ENCODE results near the gene RASD2.
"Not testable (repeated sequence)": the region's sequence is repeated elsewhere in the genome, so short reads cannot be mapped to it uniquely, and the experiment has no call there.

Gene RASD2, protein sequence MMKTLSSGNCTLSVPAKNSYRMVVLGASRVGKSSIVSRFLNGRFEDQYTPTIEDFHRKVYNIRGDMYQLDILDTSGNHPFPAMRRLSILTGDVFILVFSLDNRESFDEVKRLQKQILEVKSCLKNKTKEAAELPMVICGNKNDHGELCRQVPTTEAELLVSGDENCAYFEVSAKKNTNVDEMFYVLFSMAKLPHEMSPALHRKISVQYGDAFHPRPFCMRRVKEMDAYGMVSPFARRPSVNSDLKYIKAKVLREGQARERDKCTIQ

DNA sequence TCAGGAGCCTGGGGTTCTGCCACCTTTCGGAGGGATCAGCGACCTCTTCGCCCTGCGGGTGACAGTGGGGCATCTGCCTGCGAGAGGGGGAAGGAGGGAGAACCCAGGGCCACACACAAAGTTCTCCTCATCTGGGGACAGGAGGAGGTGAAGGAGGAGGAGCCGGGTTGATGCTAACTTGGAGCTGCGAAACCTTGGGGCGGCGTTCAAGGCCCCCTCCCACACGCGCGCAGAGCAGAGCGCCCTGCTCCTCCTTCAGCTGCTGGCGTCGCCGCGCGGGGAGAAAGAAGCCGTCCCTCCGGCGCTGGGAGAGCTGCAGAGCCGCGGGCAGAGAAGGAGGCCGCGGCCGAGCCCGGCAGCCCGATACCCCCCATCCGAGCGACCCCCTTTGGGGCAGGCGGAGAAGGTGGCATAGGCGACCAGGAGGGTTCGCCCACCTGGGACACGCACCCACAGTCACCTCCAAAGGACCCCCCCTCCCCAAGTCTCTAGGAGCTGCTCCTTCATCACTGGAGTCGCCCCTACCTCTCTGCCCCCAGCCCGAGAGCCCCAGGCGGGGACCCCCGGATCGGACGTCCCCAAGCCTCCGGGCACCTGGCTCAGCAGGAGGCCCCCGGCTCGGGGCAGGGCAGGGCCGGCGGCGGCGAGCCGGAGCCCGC, at the start of gene RASD2:
TSS of gene RASD2 (plus strand) at position 237 of the 659 bp plus-strand sequence. CDS start 5,979 bp downstream, outside the sequence.
- peak; percentile 63 for DNase-seq (ENCODE audit: low spot score)

DNA sequence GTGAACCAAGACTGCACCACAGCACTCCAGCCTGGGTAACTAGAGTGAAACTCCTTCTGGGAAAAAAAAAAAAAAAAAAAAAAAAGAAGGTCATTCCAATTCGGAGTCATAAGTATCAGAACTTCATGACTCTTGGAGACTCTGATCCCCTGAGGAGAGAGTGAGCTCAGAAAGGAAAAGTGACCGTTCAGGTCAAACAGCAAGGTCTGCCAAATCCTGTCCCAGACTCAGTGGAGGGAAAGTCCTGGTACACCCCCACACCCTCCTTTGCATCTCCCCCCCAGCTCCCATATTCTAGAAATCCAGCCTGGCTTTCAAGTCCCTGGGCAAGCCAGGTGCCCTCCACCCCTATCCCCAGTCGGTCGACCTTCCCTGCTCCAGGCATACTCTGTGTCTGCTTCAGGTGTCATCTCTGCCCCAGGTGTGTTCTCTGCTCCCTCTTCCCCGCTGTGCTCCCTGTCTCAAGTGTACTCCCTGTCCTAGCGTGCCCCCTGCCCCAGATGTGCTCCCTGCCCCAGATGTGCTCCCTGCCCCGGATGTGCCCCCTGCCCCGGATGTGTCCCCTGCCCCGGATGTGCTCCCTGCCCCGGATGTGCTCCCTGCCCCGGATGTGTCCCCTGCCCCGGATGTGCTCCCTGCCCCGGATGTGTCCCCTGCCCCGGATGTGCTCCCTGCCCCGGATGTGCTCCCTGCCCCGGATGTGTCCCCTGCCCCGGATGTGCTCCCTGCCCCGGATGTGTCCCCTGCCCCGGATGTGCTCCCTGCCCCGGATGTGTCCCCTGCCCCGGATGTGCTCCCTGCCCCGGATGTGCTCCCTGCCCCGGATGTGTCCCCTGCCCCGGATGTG, 49.3 kb upstream of the RASD2 start:
- DNase-seq (ENCODE audit: low spot score) = not testable (repeated sequence)

DNA sequence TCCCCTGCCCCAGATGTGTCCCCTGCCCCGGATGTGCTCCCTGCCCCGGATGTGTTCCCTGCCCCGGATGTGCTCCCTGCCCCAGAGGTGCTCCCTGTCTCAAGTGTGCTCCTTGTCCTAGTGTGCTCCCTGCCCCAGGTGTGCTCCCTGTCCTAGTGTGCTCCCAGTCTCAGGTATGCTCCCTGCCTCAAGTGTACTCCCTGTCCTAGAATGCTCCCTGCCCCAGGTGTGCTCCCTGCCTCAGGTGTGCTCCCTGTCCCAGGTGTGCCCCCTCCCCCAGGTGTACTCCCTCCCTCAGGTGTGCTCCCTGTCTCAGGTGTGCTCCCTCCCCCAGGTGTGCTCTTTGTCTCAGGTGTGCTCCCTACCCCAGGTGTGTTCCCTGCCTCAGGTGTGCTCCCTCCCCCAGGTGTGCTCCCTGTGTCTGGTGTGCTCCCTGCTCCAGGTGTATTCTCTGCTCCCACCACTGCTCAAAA, 48.7 kb upstream of the RASD2 start:
- no peak for DNase-seq (ENCODE audit: low spot score)

DNA sequence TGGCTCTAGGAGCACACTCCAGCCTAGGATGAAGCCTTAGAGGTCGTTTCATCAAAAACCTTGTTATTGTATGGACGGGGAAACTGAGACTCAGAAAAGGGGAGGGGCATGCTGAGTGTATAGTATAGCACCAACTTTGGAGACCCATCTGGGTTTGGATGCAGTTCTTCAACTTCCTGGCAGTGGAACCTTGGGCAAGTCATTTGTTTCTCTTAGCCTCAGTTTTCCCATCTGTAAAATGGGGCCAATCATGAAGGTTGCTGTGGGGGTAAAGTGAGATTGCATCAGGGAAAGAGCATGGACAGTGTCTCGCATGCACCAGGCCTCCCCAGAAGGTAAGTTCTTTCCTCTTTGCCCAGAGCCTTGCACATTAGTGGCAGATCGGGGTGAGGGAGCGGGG, 47.6 kb upstream of the RASD2 start:
- no peak for DNase-seq (ENCODE audit: low spot score)

DNA sequence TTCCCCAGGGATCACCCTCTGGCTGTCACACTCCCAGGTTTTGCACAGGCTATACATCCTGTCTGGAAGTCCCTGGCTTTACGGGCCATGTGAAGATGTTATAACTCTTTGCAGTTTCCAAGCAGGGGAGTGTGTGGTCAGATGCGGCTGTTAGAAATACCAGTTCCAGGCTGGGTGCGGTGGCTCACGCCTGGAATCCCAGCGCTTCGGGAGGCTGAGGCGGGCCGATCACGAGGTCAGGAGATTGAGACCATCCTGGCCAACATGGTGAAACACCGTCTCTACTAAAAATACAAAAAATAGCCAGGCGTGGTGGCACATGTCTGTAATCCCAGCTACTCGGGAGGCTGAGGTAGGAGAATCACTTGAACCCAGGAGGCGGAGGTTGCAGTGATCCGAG, 44.9 kb upstream of the RASD2 start:
- not testable (repeated sequence) for DNase-seq (ENCODE audit: low spot score)

DNA sequence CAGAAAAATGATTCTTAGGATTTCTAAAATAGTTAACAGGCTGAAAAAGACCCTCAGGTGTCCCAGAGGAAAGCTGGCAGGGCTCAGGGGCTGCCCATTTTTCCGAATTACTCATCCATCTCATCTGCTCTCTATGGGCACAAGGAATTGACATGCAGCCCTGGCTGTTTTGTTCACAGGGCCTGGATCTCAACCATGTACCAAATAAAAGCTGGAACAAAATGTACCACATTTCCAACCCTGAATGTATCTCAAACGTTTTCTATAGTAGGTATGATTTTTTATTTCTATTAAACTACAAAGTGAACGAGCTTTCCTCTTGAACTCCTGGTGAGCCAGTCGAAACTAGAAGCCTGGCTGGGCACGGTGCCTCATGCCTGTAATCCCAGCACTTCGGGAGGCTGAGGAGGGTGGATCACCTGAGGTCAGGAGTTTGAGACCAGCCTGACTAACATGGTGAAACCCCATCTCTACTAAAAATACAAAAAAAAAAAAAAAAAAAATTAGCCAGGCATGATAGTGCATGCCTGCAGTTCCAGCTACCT, 43.8 kb upstream of the RASD2 start:
- DNase-seq (ENCODE audit: low spot score) = no peak

DNA sequence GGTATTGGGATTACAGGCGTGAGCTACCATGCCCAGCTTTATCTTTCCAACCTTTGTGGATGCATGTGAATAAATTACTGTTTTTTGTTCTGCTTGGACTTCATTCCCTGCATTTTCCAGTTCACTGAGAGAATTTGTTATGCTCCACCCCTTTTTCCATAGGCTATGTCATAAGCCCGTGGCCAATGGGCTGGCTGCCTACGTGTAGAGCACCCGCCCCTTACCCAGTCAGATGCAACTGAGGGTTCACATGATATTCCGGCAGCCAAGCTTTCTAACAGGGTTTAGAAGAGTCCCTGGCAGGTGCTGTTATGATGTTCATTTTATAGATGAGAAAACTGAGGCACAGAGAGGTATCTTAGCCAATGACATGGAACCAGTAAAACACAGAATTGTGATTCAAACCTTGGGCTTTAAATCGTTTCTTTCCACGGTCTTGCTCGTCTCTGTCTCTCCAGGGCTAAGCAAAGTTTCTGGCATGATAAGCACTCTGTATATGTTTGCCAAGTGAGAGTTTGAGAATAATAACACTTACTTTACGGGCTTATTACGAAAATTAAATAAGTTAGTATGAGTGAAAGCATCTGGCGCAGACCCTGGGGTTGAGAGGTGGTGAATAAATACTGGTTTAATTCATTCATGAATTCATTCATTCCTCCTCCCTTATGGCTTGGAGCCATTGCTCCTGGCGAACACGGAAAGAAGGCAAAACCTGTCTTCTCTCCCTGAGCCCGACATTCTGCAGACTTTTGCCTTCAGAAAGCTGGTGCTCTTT, 42.4 kb upstream of the RASD2 start:
- DNase-seq (ENCODE audit: low spot score) = peak; percentile 70

DNA sequence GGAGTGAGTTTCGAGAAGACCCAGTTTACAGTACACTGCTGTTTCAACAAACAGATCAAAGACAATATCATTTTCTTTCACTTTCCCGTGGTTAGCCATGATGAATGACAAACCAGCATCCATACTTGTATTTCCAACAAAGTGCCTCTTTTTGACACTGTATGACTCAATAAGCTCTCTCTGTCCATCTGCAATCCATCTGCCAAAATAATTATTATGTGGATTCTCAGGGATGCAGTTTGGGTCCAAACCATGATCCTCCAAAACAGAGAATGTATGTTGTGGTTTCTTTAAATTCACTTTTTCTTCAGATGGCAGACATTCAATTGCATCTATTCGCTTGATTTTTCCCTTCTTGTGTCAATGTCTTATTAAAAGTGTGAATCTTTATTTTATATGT, 37.8 kb upstream of the RASD2 start:
- DNase-seq (ENCODE audit: low spot score) = no peak

DNA sequence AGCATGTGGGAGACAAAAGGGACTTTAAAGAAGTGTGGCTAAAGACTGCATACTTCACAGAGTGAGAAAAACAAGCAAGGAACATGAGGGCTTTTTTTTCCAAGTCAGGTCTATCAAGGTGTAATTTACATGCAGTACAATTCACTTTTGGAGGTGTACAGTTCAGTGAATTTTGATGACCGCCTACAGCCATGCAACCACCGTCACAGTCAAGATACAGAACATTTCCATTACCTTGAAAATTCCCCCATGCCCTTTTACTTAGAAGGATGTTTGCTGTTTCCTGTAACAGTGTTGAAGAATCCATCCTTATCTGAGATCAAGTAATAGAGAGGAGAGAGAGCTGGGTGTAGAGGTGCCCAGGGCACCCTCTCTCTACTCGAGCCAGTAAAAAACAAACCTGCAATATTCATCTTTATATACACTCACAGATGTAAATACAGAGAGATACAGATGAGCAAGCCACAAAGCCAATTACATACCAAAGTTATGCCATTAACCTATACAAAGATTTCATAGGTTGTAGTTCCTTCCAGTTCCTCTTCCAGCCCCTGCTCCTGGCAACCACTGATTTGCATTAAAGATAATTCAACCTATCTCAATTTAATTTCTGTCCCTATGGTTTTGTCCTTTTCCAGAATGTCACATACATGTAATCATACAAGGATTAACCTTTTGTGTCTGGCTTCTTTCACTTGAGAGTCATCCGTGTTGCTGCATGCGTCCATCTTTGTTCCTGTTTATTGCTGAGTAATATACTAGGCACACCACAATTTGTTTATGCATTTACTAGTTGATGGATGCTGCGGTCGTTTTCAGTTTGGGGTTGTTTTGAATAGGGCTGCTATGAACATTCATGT, 35.0 kb upstream of the RASD2 start:
- DNase-seq (ENCODE audit: low spot score) = no peak

DNA sequence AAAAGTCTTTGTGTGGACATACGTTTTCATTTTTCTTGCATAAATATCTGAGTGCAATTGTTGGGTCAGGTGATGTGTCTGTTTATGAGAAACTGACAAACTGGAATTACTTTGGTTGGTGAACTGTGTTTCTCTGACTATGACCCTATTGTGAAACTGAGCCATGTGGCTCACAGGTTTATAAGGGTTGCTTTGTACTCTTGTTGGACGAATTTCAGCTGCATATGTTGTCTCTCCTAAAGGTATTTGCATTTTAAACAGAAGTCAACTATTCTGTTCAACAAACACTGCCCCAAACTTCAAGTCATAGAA, 34.4 kb upstream of the RASD2 start:
- DNase-seq (ENCODE audit: low spot score) = no peak

DNA sequence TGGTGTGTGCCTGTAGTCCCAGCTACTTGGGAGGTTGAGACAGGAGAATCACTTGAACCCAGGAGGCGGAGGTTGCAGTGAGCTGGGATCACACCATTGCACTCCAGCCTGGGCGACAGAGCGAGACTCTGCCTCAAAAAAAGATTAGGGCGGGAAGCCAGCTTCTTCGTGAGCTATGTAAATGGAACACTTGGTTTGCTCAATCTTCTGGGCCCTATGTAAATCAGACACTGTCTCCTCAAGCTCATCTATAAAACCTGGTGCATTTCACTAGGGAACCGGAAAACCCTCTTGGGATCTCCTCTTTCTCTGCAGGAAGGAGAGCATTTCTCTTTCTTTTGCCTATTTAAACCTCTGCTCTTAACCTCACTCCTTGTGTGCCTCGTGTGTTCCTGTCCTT, 32.8 kb upstream of the RASD2 start:
- not testable (repeated sequence) for DNase-seq (ENCODE audit: low spot score)

DNA sequence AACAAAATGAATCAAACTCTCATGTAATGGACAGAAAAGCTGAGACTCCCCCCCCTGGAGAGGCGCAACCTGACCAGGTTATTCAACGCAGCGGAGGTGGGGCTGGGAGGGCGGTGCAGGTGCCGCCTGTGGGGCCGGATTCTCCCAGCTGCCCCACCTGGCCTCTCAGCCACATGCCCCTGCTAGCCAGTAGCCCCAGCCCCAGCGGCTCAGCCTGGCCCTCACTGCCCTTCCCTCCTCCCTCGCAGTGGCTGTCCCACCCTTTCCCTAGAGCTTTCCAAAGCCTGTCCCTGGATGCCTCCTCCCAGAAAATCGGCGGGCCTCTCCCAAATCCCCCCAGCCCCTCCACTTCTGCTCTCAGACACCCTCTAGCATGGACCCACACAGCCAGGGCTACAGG, 31.2 kb upstream of the RASD2 start:
- no peak for DNase-seq (ENCODE audit: low spot score)

DNA sequence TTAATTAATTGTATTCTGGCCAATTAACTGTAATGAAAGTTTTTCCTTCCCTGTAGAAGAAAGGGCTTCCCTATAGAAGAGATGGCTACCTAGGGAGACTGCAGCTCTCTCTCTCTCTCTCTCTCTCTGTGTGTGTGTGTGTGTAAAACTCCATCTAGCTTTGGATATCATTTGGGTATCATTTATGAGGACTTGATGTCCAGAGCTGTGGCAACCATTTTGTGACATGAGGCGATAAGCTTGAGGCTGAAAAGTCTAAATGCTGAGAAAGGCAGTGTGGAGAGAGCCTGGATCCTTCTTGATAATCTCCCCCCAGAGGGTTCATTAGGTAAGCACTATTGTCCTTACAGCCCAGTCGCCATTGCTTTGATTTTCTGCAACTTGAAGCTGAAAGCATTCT, 30.7 kb upstream of the RASD2 start:
- no peak for DNase-seq (ENCODE audit: low spot score)

DNA sequence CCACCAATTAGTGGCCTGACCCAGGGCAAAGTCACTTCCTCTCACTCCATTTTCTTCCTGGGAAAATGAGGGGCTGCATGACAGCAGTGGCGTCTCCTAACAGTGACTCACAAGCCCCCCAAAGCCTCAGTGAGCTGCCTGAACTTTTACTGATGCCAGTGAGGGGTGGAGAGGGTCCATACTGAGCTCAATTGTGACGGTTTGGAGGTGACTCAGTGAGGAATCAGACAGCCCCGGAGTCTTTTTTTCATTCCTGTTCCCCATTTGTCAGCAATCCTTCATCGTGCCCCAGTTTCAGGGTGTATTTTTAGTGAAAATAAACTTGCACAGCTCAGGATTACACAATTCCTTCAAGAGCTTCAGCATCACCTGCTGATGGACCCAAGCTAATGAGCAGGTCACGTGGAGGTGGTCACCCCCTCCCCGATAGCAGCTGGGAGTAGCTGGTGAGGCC, 30.1 kb upstream of the RASD2 start:
- no peak for DNase-seq (ENCODE audit: low spot score)

DNA sequence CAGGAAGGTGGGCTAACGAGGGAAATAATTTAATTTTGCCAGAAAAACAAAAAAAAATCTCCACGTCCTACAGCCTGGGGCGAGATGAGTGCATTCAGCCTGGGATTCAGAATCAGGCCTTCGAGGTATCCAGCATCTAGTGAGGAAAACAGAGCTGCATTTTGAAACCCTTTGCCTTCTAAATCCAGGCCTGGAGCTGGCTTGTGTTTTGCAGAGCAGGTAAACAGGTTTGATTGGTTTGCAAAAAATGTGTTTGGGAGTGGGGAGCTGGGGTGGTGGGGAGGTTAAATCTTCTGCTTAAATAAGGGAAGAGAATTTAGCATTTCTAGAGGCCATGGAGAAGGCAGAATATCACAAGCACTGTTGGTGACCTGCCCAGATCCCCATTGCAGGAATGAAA, 29.7 kb upstream of the RASD2 start:
- no peak for DNase-seq (ENCODE audit: low spot score)

DNA sequence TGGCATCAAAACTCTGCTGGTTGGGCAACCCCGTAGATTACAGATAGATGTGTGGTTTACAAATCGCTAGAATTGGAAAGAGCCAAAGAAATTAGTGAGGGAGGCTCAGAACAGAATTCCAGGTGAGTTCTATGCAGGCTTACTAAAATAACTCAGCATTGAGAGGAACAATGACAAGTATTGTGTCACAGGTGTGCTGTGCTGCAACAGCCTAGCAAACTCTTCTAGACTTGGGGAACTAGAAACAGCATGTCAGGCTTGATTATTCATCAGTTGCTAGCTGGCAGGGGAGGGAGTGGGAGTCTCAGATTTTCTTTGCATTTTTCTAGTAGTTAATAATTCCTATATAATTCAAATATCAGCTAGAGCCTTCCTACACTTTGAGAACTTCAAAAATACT, 26.3 kb upstream of the RASD2 start:
- no peak for DNase-seq (ENCODE audit: low spot score)

DNA sequence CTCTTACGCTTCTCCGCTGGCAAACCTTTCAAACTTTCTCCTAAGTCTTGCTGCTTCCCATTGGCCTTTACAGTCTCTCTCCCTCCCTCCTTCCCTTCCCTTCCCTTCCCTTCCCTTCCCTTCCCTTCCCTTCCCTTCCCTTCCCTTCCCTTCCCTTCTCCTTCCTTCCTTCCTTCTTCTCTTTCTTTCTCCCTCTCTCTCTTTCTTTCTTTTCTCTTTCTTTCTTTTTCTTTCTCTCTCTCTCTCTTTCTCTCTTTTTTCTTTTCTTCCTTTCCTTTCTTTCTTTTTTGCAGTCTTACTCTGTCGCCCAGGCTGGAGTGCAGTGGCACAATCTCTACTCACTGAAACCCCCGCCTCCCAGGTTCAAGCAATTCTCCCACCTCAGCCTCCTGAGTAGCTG, 24.7 kb upstream of the RASD2 start:
- DNase-seq (ENCODE audit: low spot score) = not testable (repeated sequence)

DNA sequence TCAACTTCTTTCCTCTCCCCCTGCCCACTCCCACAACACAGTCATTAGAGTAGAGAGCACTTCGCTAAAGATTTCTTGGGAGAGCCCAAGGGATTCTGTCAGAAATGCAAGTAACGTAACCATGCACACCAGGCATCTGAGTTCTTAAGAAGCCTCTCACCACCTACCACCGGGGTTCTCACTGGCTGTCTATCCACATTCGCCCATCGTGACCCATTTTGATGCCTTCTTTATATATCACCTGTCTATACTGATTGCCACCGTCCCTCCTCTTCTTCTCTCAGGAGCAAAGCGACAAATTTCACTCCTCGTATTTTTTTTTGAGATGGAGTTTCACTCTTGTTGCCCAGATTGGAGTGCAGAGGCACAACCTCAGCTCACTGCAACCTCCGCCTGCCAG, 23.9 kb upstream of the RASD2 start:
- no peak for DNase-seq (ENCODE audit: low spot score)

DNA sequence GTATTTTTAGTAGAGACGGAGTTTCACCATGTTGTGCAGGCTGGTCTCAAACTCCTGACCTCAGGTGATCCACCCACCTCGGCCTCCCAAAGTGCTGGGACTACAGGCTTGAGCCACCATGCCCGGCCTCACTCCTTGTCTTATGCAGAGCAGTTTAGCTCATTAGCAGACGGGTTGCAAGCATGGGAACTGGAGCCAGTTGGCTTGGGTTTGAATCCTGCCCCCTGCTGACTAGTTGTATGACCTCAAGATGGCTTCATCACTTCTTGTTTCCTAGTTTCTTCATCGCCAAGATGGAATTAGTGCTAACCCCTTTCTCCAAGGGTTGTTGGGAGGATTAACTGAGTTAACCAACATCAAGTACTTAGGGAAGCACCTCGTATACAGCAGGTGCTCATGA, 23.4 kb upstream of the RASD2 start:
- no peak for DNase-seq (ENCODE audit: low spot score)

DNA sequence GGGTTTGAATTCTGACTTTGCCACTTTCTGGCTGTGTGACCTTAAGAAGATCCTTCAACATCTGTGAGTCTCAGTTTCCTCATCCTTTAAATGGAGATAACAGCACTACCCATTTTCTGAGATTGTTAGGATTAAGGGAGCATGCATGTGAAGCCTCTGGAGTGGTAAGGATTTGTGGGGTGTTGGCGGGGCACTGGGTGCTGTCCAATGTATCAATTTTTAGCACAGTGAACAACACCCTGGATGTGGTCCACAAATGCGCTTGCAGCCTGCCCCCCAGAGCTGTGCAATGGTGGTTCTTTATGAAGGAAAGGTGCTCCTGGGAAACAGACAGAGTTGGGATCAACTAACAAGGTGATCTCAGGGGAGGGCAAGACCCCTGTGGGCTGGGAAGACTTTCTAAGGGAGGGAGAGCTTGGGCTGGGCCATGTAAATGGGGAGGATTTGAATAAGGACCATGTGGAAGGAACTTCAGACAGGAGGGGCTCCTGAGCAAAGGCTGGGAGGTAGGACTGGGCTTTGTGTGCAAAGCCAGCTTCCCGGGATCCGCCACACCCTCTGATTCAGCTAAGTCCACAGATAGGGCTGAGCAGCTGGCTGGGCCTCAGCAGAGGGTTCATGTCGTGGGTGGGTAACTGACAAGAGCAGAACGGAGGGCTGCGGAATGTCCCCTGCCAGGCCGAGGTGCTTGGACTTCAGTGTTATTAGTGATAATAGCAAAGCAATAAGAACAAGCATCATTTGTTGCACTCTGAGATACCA, 22.7 kb upstream of the RASD2 start:
- no peak for DNase-seq (ENCODE audit: low spot score)
